GM19397 (cell line): Measurements from ENCODE around the gene A2M.

ENCODE experiments used
- ATAC-seq: cut with Tn5 transposase; IDR thresholded peaks from one replicate; pipeline ENCODE4 v1.9.1; 2021; ENCODE audit warnings: mild to moderate bottlenecking, moderate library complexity; ENCODE audit not compliant: unreplicated experiment

Gene A2M

DNA sequence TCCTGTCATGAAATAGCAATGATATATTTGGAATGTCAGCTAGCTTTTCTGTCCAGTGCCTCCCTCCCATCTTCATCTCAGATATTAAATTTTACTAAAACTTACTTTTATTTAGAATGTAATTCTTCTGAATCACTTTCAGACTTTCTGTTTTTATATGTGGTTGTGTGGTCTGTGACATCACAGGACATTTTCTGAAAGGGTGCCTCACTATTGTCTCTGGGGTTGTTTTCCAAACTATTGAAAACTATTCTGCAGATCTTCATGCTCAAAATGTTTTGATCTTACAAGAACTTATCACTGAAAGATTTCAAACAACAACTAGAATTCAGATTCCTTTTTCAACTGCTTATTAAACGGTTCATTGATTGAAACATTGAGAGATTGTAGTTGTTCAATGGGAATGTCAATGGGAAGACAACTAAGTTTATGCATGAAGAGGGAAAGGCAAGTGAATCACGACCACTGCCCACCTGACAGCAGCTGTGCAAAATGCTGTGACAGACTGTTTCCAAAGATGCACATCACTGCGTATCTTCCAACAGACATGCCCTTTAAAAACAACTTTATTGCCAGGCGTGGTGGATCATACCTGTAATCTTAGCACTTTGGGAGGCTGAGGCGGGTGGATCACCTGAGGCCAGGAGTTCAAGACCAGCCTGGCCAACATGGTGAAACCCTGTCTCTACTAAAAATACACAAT is 75.1 kb downstream of the A2M start:
- no peak for ATAC-seq

GRCh38 chr12:9039397-9039977 is 76.2 kb downstream of the A2M start:
- no peak for ATAC-seq

DNA sequence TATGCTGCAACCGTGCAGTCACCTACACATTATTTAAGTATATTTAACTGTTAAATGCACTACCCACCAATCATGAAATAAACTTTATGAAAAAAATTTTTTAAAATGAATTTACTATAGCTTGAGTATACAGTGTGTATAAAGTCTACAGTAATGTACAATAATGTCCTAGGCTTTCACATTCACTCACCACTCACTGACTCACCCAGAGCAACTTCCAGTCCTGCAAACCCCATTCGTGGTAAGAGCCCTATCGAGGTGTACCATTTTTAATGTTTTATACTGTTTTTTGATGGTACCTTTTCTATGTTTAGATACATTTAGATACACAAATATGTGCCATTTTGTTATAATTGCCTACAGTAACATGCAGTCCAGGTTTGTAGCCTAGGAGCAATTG is 78.3 kb downstream of the A2M start:
- ATAC-seq, result no peak

DNA sequence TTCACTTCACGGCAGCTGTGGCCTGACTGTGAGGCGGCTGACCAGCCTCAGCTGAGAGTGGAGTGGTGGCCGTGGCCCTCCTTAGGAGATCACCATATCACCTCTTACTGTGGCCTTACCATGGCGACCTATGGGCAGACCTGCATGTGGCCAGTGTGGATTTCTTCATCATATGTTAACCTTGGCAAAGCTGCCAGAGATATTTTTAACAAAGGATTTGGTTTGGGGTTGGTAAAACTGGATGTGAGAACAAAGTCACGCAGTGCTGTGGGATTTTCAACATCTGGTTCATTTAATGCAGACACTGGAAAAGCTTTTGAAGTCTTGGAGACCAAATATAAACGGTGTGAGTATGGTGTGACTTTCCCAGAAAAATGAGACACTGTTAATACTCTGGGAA is 79.5 kb downstream of the A2M start:
- ATAC-seq, result no peak

DNA sequence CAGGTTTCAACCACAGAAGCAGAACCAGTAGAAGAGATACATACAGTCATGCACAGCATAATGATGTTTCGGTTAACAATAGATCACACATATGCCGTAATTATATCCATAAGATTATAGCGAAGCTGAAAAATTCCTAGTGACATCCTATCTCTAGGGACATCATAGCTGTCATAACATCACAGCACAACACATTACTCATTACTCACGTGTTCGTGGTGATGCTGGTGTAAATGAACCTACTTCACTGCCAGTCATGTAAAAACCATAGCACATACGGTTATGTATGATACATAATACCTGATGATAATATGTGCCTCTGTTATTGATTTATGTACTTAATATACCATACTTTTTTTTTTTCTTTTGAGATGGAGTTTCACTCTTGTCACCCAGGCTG is 81.6 kb downstream of the A2M start:
- no peak for ATAC-seq

GRCh38 chr12:9033265-9033887 is 82.3 kb downstream of the A2M start:
- no peak for ATAC-seq

- no peak for ATAC-seq
Measured at GRCh38 chr12:9032202-9032964, 83.3 kb downstream of the A2M start.

DNA sequence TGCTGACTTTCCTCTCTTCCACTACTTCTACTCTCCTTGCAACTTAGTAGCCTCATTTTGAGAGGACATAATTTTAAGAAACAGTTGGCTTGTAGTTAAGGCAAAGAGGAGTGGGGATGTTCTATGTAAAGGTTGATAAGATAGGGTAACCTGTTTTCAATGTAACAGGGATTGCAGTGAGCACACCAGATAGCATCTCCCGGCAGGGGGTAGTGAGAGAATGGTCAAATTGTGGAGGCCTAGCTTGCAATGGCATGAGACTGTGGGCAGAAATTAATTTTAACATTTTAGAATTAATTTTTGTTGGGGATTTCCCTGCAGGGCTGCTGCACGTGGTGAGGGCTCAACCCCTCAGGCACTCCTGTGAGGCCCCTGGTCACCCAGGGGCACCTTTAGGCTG is 84.9 kb downstream of the A2M start:
- no peak for ATAC-seq

DNA sequence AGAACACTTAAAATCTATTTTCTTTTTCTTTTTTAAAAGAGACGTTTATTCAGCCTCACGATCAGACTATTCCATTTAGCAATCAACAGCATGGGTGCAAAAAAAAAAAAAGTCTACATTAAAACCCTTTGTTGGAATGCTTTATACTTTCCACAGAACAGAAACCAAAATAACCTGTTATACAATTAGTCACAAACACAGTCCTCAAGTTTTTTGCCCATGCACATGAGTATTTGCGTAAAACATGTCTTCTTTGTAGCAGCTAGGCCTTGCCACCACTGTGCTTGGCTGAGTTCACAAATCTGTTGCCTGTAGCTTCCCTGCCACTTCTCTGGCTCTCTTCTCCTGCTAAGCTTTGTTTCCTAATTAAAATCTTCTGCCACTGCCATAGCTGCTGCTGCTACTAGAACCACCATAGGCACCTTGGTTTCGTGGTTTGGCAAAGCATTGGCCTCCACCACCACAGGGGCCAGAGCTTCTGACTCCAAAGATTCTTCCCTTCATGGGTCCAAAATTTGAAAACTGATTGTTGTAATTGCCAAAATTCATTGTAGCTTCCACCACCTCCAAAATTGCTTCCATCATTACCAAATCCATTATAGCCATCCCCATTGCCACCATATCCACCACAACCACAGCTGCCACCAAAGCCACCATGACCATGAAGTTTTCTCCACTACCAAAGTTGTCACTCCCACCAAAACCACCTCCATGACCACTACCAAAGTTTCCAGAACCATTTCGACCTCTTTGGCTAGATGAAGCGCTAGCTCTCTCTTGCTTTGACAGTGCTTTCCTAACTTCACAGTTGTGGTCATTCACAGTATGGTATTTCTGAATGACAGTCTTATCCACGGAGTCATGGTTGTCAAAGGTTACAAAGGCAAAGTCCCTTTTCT is 88.3 kb downstream of the A2M start:
- ATAC-seq, result no peak

GRCh38 chr12:9024512-9024911 is 91.2 kb downstream of the A2M start:
- no peak for ATAC-seq

- no peak for ATAC-seq
Measured at GRCh38 chr12:9022592-9022991, 93.1 kb downstream of the A2M start.
